Trophoblast cell (in vitro differentiated cells and primary cell): Measurements from ENCODE around the gene IGFN1.
A peak's percentile ranks its signal among the peaks of the same experiment; 100 is the strongest.

Source experiments
- DNase-seq, 2 donors: peaks; one replicate each; pipeline ENCODE4 v3.0.0-alpha.2; 2016
- H2AFZ ChIP-seq: 2 replicates; pipeline ENCODE4 v1.6.1; 2013; ENCODE audit warnings: low read length, moderate library complexity, mild to moderate bottlenecking; ENCODE audit not compliant: insufficient read depth, poor library complexity
- H2AK5ac ChIP-seq: 2 replicates; pipeline ENCODE4 v1.6.1; 2013; ENCODE audit warnings: mild to moderate bottlenecking, low read length
- H2BK120ac ChIP-seq: 2 replicates; pipeline ENCODE4 v1.6.1; 2013; ENCODE audit warnings: low read length, mild to moderate bottlenecking, moderate library complexity; ENCODE audit not compliant: insufficient read depth, poor library complexity
- H2BK12ac ChIP-seq: 2 replicates; pipeline ENCODE4 v1.6.1; 2013; ENCODE audit warnings: mild to moderate bottlenecking, low read length, moderate library complexity
- H2BK5ac ChIP-seq: 2 replicates; pipeline ENCODE4 v1.6.1; 2013; ENCODE audit warnings: low read length, low read depth, moderate library complexity, mild to moderate bottlenecking; ENCODE audit not compliant: poor library complexity
- H3K14ac ChIP-seq: 2 replicates; pipeline ENCODE4 v1.6.1; 2013; ENCODE audit warnings: mild to moderate bottlenecking, low read length
- H3K18ac ChIP-seq: 2 replicates; pipeline ENCODE4 v1.6.1; 2013; ENCODE audit warnings: mild to moderate bottlenecking, low read length
- H3K23ac ChIP-seq: 2 replicates; pipeline ENCODE4 v1.6.1; 2013; ENCODE audit warnings: low read length
- H3K27ac ChIP-seq: 2 replicates; pipeline ENCODE4 v1.5.1; 2013; ENCODE audit warnings: low read depth, mild to moderate bottlenecking, inconsistent platforms, low read length, moderate library complexity
- H3K27me3 ChIP-seq: 2 replicates; pipeline ENCODE4 v1.6.1; 2013; ENCODE audit warnings: inconsistent platforms, mild to moderate bottlenecking, low read length, moderate library complexity; ENCODE audit not compliant: insufficient read depth
- H3K36me3 ChIP-seq, 2 experiments: 1 replicate in 1 of 2; 2 replicates in 1 of 2; pipeline ENCODE4 v1.6.1; 2013; ENCODE audit warnings: low read length in 2 of 2, mild to moderate bottlenecking in 2 of 2, moderate library complexity in 1 of 2; ENCODE audit not compliant: insufficient read depth in 2 of 2, control insufficient read depth in 1 of 2
- H3K4ac ChIP-seq: 2 replicates; pipeline ENCODE4 v1.6.1; 2013; ENCODE audit warnings: low read depth, mild to moderate bottlenecking, low read length, moderate library complexity
- H3K4me1 ChIP-seq, 2 experiments: 1 replicate in 1 of 2; 2 replicates in 1 of 2; pipeline ENCODE4 v1.6.1; 2013; ENCODE audit warnings: low read length in 2 of 2, mild to moderate bottlenecking in 2 of 2, moderate library complexity in 1 of 2; ENCODE audit not compliant: insufficient read depth in 2 of 2, control insufficient read depth in 1 of 2
- H3K4me2 ChIP-seq: 2 replicates; pipeline ENCODE4 v1.6.1; 2013; ENCODE audit warnings: inconsistent platforms, mild to moderate bottlenecking, low read length, moderate library complexity
- H3K4me3 ChIP-seq: 2 replicates; pipeline ENCODE4 v1.5.1; 2013; ENCODE audit warnings: mild to moderate bottlenecking, low read depth, low read length, inconsistent platforms
- H3K79me1 ChIP-seq: one replicate; pipeline ENCODE4 v1.6.1; 2013; ENCODE audit warnings: low read length
- H3K79me2 ChIP-seq: 2 replicates; pipeline ENCODE4 v1.6.1; 2013; ENCODE audit warnings: low read length, mild to moderate bottlenecking; ENCODE audit not compliant: control insufficient read depth, insufficient read depth, poor library complexity
- H3K9ac ChIP-seq: 2 replicates; pipeline ENCODE4 v1.6.1; 2013; ENCODE audit warnings: mild to moderate bottlenecking, low read length
- H3K9me3 ChIP-seq: 2 replicates; pipeline ENCODE4 v1.6.1; 2013; ENCODE audit warnings: low read depth, mild to moderate bottlenecking, control low read depth, inconsistent platforms, low read length; ENCODE audit not compliant: insufficient read depth
- H4K12ac ChIP-seq: 2 replicates; pipeline ENCODE4 v1.6.1; 2013; ENCODE audit warnings: low read depth, mild to moderate bottlenecking, low read length, moderate library complexity
- H4K8ac ChIP-seq: 2 replicates; pipeline ENCODE4 v1.6.1; 2013; ENCODE audit warnings: low read depth, mild to moderate bottlenecking, low read length, moderate library complexity
- H4K91ac ChIP-seq: one replicate; pipeline ENCODE4 v1.6.1; 2013; ENCODE audit warnings: low read depth, mild to moderate bottlenecking, low read length, moderate library complexity
- WGBS: extraction: QIAGEN DNeasy Blood & Tissue Kit; methylation state at CpG from one replicate; pipeline ENCODE4 v1.1.7; 2013; ENCODE audit warnings: missing lambda C conversion rate; ENCODE audit not compliant: insufficient read length, insufficient coverage; ENCODE audit errors: extremely low coverage; 5-methylcytosine and 5-hydroxymethylcytosine counted together

IGFN1 gene

DNA sequence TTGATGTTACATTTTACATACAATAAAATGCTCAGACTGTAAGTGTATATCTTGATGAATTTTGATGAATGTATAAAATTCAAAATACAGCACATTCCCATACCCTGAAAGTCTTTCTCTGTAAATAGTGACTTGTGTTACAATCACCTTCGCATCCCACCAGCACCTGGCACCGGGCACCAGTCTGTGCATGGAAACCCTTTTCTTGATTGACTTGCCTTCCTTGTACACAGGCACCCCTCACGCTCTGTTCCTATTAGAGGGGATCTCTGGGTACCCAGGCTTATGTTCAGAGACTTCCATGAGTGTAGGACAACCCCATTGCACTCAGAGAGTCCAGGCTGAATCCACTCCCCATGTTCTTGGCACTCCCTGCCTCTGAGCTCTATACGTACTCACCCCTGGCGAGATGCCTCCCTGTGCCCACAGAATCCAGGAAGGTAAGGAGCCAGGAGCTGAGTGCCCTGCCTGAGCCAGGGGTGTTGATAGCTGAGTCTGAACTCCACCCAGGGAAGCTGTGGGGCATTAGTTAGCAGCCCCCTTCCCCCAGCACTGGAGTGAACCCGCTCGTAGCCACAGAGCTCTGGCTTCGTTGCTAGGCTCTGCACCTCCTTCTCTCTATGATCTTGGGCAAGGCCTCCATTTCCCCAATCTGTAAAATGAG lies 70.2 kb downstream of the IGFN1 start:
- H4K91ac ChIP-seq = no peak overlapping the region

DNA sequence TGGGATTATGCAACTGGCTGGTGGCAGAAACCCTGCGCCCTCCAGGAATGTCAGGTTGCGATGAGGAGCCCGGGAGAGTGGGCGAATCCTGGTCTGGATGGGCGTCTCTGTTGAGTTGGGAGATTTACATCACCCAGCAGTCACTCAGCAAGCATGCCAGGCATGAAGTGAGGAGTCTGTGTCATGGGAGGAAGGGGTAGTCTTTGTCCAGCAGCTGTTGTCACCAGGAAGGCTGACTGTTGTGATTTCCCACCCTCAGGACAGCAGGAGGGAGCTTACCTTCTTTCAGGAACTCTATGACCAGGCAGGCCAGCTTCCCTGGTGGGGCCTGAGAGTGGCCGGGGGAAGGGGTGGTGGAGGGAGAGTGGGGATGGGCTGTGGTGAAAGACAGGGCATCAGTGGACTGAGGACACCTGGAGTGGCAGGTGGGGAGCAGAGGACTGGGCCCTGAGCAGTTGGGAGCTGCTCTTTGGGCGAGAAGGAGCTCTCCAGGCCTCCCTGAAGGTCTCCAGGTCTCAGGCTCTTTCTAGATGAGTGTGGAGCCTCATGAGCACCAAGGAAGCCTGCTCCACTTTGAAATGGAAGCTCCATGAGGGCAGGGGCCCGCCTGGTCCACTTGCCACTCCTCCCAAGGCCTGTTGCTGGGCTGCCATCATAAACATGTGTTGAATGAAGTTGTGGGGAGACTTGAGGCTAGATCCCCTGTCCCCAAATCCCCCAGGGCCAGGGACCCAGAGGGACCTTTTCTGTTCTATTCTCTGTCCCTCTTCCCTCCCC lies 71.3 kb downstream of the IGFN1 start:
- Histone ChIP-seq H3K27ac (no peak overlapping the region), H3K4me1 (peaks cover 9 to 12% of the 10 kb centered on the region in 2 experiments), H2BK12ac (no peak overlapping the region), H4K91ac (no peak overlapping the region), H3K9me3 (peaks cover 9% of the 10 kb centered on the region), H2BK5ac (no peak overlapping the region), H3K79me1 (peaks cover 2% of the 10 kb centered on the region), H2AK5ac (no peak overlapping the region), H3K18ac (no peak overlapping the region), H2BK120ac (no peak overlapping the region), H3K79me2 (no peaks in the 10 kb centered on the region), H3K23ac (no peak overlapping the region), H3K27me3 (no peaks in the 10 kb centered on the region), H2AFZ (no peak overlapping the region), H3K14ac (no peak overlapping the region), H3K36me3 (no peaks in the 10 kb centered on the region), H3K9ac (no peak overlapping the region), H3K4ac (no peak overlapping the region), H3K4me2 (no peak overlapping the region), H4K12ac (no peak overlapping the region), H4K8ac (no peak overlapping the region), H3K4me3 (no peak overlapping the region)
- WGBS = no CpG with 5 or more reads among the region's 8 CpGs
- DNase-seq = peak; percentile 93 to 95

More for the DNA sequence above, 70.2 kb downstream of the IGFN1 start:
- no peak for DNase-seq
- no peak overlapping the region for H3K27ac ChIP-seq
- H2AFZ ChIP-seq = no peak overlapping the region
- H3K4me3 ChIP-seq = no peak overlapping the region
- H3K79me1 ChIP-seq = peaks cover 2% of the 10 kb centered on the region
- no peak overlapping the region for H3K9ac ChIP-seq
- no peak overlapping the region for H3K18ac ChIP-seq
- H2BK12ac ChIP-seq = peak overlapping the region; percentile 12
- H2BK5ac ChIP-seq = no peak overlapping the region
- WGBS = no CpG with 5 or more reads among the region's 8 CpGs
- peaks cover 9 to 12% of the 10 kb centered on the region in 2 experiments for H3K4me1 ChIP-seq
- no peak overlapping the region for H4K8ac ChIP-seq
- no peak overlapping the region for H3K14ac ChIP-seq
- no peak overlapping the region for H4K12ac ChIP-seq
- no peak overlapping the region for H3K4me2 ChIP-seq
- peaks cover 11% of the 10 kb centered on the region for H3K9me3 ChIP-seq
- no peak overlapping the region for H2BK120ac ChIP-seq
- no peaks in the 10 kb centered on the region for H3K36me3 ChIP-seq
- H3K23ac ChIP-seq = no peak overlapping the region
- H3K27me3 ChIP-seq = no peaks in the 10 kb centered on the region
- H3K79me2 ChIP-seq = no peaks in the 10 kb centered on the region
- peak overlapping the region; percentile 28 for H2AK5ac ChIP-seq
- H3K4ac ChIP-seq = no peak overlapping the region

DNA sequence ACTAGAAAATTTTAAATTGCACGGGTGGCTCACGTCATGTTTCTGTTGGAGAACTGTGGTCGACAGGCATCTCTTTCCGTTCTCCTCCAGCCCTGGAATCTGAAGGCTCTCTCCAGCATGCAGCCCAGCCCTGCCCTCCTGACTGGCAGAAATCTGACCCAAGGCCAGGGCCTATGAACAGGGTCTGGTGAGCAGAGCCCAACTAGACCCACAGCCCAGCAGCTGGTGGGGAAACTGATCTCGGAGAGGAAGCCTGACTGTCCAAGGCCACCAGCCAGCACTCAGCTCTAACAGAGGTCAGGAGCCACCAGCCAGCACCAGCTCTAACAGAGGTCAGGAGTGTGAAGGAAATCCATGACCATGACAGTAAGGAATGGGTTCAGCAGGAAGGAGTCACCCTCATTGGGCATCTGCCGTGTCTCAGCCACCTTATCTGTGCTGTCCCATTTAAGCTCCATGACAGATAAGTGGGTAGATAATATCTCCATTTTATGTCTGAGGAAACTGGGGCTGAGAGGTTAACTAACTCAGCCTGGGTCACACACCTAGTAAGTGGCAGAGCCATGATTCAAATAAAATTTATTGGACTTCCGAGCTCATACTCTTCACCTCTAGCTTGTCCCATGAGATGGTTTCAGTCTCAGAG lies 72.5 kb downstream of the IGFN1 start:
- no peak overlapping the region for H2AFZ ChIP-seq
- no peak overlapping the region for H3K4ac ChIP-seq
- DNase-seq = peak; percentile 85 to 86
- no peak overlapping the region for H3K14ac ChIP-seq
- H3K4me3 ChIP-seq = no peak overlapping the region
- H4K8ac ChIP-seq = no peak overlapping the region
- no peak overlapping the region for H4K91ac ChIP-seq
- H3K36me3 ChIP-seq = no peaks in the 10 kb centered on the region
- peaks cover 9 to 12% of the 10 kb centered on the region in 2 experiments for H3K4me1 ChIP-seq
- no peak overlapping the region for H2AK5ac ChIP-seq
- no peak overlapping the region for H2BK120ac ChIP-seq
- no peaks in the 10 kb centered on the region for H3K27me3 ChIP-seq
- no peak overlapping the region for H2BK5ac ChIP-seq
- H3K27ac ChIP-seq = no peak overlapping the region
- H3K9me3 ChIP-seq = peaks cover 5% of the 10 kb centered on the region
- no peak overlapping the region for H3K23ac ChIP-seq
- H3K79me2 ChIP-seq = no peaks in the 10 kb centered on the region
- no peak overlapping the region for H4K12ac ChIP-seq
- H2BK12ac ChIP-seq = no peak overlapping the region
- peaks cover 2% of the 10 kb centered on the region for H3K79me1 ChIP-seq
- no peak overlapping the region for H3K4me2 ChIP-seq
- no CpG with 5 or more reads among the region's 7 CpGs for WGBS
- H3K9ac ChIP-seq = no peak overlapping the region
- no peak overlapping the region for H3K18ac ChIP-seq

GRCh38 chr1:201264072-201264471 lies 73.4 kb downstream of the IGFN1 start:
- no CpG with 5 or more reads among the region's 6 CpGs for WGBS
- H3K4ac ChIP-seq = no peak overlapping the region
- no peak overlapping the region for H3K9ac ChIP-seq
- no peak overlapping the region for H3K14ac ChIP-seq
- peaks cover 6% of the 10 kb centered on the region for H3K79me1 ChIP-seq
- no peaks in the 10 kb centered on the region for H3K27me3 ChIP-seq
- no peak overlapping the region for H3K18ac ChIP-seq
- H3K36me3 ChIP-seq = no peaks in the 10 kb centered on the region
- no peak overlapping the region for H3K4me2 ChIP-seq
- no peak for DNase-seq
- no peak overlapping the region for H2BK120ac ChIP-seq
- no peak overlapping the region for H3K23ac ChIP-seq
- H3K9me3 ChIP-seq = peaks cover 2% of the 10 kb centered on the region
- H3K4me1 ChIP-seq = peaks cover 16 to 18% of the 10 kb centered on the region in 2 experiments
- no peak overlapping the region for H2AFZ ChIP-seq
- H3K4me3 ChIP-seq = no peak overlapping the region
- no peak overlapping the region for H4K12ac ChIP-seq
- no peaks in the 10 kb centered on the region for H3K79me2 ChIP-seq
- H2BK5ac ChIP-seq = no peak overlapping the region
- H4K8ac ChIP-seq = no peak overlapping the region
- H3K27ac ChIP-seq = no peak overlapping the region
- H4K91ac ChIP-seq = no peak overlapping the region
- H2BK12ac ChIP-seq = no peak overlapping the region
- H2AK5ac ChIP-seq = no peak overlapping the region
